ENCODE results near the gene PODNL1. TPM values are rescaled to one million over a fixed set of nuclear protein-coding genes. Genes with fewer than 3 reads are reported as not detected.
"Not testable (repeated sequence)": the region's sequence is repeated elsewhere in the genome, so short reads cannot be mapped to it uniquely, and the experiment has no call there.

Gene PODNL1
- total RNA-seq, 1 experiment from 2014 or later, result not detected

- DNase-seq (ENCODE audit: low read depth), result not testable (repeated sequence)
These were observed 35.3 kb upstream of the PODNL1 start for GRCh38 chr19:13973479-13973878.

GRCh38 chr19:13972368-13973155 lies 34.3 kb upstream of the PODNL1 start:
- DNase-seq (ENCODE audit: low read depth), result no peak

- DNase-seq (ENCODE audit: low read depth), result not testable (repeated sequence)
These were observed 33.7 kb upstream of the PODNL1 start for GRCh38 chr19:13971868-13972267.

GRCh38 chr19:13969897-13970296 lies 31.7 kb upstream of the PODNL1 start:
- DNase-seq (ENCODE audit: low read depth), result no peak

- DNase-seq (ENCODE audit: low read depth), result no peak
These were observed 30.8 kb upstream of the PODNL1 start for GRCh38 chr19:13968999-13969398.

- DNase-seq (ENCODE audit: low read depth), result no peak
These were observed 30.2 kb upstream of the PODNL1 start for GRCh38 chr19:13968383-13968935.

GRCh38 chr19:13967206-13967605 lies 29.0 kb upstream of the PODNL1 start:
- DNase-seq (ENCODE audit: low read depth), result not testable (repeated sequence)

- no peak for DNase-seq (ENCODE audit: low read depth)
These were observed 28.5 kb upstream of the PODNL1 start for GRCh38 chr19:13966684-13967128.

GRCh38 chr19:13965926-13966683 lies 27.9 kb upstream of the PODNL1 start:
- no peak for DNase-seq (ENCODE audit: low read depth)

- DNase-seq (ENCODE audit: low read depth), result no peak
These were observed 27.2 kb upstream of the PODNL1 start for GRCh38 chr19:13965377-13965896.

GRCh38 chr19:13964776-13965175 lies 26.6 kb upstream of the PODNL1 start:
- peak; percentile 53 for DNase-seq (ENCODE audit: low read depth)

- DNase-seq (ENCODE audit: low read depth), result no peak
These were observed 25.4 kb upstream of the PODNL1 start for GRCh38 chr19:13963603-13964105.

- DNase-seq (ENCODE audit: low read depth), result peak; percentile 64
These were observed 24.7 kb upstream of the PODNL1 start for GRCh38 chr19:13962699-13963602.

GRCh38 chr19:13961826-13962698 lies 23.8 kb upstream of the PODNL1 start:
- peak; percentile 62 for DNase-seq (ENCODE audit: low read depth)

GRCh38 chr19:13960863-13961784 lies 22.9 kb upstream of the PODNL1 start:
- no peak for DNase-seq (ENCODE audit: low read depth)

- DNase-seq (ENCODE audit: low read depth), result peak; percentile 29
These were observed 22.0 kb upstream of the PODNL1 start for GRCh38 chr19:13959962-13960862.

GRCh38 chr19:13959141-13959961 lies 21.1 kb upstream of the PODNL1 start:
- DNase-seq (ENCODE audit: low read depth), result no peak
